GM12891 (cell line): ENCODE measurements around the gene DYSF.

ENCODE experiments used
- DNase-seq: peaks from one replicate; pipeline ENCODE4 v3.0.0; 2011; ENCODE audit warnings: low spot score; ENCODE audit not compliant: insufficient read length
- FAIRE-seq: peaks from 2 replicates; lab custom pipeline; 2011; peaks lifted over from hg19 to GRCh38; lab: Jason Lieb, UNC
- PAX5 ChIP-seq: IDR thresholded peaks from 2 replicates; pipeline ENCODE4 v1.6.1; 2011; ENCODE audit warnings: low read length, moderate library complexity, mild to moderate bottlenecking; ENCODE audit not compliant: insufficient read depth, severe bottlenecking
- POLR2A ChIP-seq: IDR thresholded peaks from 2 replicates; pipeline ENCODE4 v1.6.1; 2011; ENCODE audit warnings: low read depth, low read length, control low read depth
- POLR2AphosphoS5 ChIP-seq: IDR thresholded peaks from 2 replicates; pipeline ENCODE4 v1.6.1; 2011; ENCODE audit warnings: low read depth, low read length, control low read depth
- POU2F2 ChIP-seq: IDR thresholded peaks from 2 replicates; pipeline ENCODE4 v1.6.1; 2011; ENCODE audit warnings: low read depth, mild to moderate bottlenecking, control low read depth, low read length, moderate library complexity
- SPI1 ChIP-seq: IDR thresholded peaks from 2 replicates; pipeline ENCODE4 v1.6.1; 2011; ENCODE audit warnings: low read depth, low read length, control low read depth
- TAF1 ChIP-seq: IDR thresholded peaks from 2 replicates; pipeline ENCODE4 v1.6.1; 2011; ENCODE audit warnings: low read depth, low read length, control low read depth

Gene DYSF

GRCh38 chr2:71591044-71591443, 137.7 kb downstream of the DYSF start:
- FAIRE-seq, result no peak
- TF ChIP-seq PAX5, result no peak
- TF ChIP-seq POLR2AphosphoS5, result no peak
- TF ChIP-seq POLR2A, result no peak
- TF ChIP-seq POU2F2, result no peak
- TF ChIP-seq TAF1, result no peak
- TF ChIP-seq SPI1, result no peak

GRCh38 chr2:71592181-71592711, 138.9 kb downstream of the DYSF start:
- FAIRE-seq (no peak), DNase-seq (no peak)
- no peak for TF ChIP-seq POU2F2
- no peak for TF ChIP-seq SPI1
- no peak for TF ChIP-seq POLR2AphosphoS5
- TF ChIP-seq PAX5, result no peak
- no peak for TF ChIP-seq POLR2A
- TF ChIP-seq TAF1, result no peak

More at GRCh38 chr2:71591044-71591443, 137.7 kb downstream of the DYSF start:
- no peak for DNase-seq

GRCh38 chr2:71595569-71595968, 142.2 kb downstream of the DYSF start:
- no peak for FAIRE-seq
- TF ChIP-seq SPI1 (no peak), TAF1 (no peak), POU2F2 (no peak), POLR2AphosphoS5 (no peak)

DNA sequence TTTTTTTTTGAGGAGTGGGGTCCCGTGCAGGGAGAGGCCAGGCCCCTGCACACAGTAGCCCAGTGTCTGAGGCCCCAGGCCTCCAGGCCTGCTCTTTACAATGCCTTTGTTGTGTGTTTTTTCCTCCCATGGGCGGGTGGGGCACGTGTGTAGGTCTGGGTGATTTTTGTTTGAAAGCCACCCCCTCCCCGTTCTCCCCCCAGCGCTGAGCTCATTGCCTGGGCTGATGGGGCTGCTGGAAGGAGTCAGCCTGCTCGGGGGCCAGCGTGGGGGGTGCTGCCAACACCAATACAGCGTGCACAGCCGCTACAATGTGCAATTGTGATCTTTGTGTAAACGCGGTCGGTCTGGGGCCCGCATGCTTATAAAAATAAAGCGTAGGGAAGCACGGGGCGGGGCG, 142.7 kb downstream of the DYSF start:
- FAIRE-seq (no peak), DNase-seq (no peak)
- no peak for TF ChIP-seq POU2F2
- no peak for TF ChIP-seq SPI1
- no peak for TF ChIP-seq TAF1
- TF ChIP-seq POLR2A, result no peak

More at GRCh38 chr2:71595569-71595968, 142.2 kb downstream of the DYSF start:
- no peak for DNase-seq

DNA sequence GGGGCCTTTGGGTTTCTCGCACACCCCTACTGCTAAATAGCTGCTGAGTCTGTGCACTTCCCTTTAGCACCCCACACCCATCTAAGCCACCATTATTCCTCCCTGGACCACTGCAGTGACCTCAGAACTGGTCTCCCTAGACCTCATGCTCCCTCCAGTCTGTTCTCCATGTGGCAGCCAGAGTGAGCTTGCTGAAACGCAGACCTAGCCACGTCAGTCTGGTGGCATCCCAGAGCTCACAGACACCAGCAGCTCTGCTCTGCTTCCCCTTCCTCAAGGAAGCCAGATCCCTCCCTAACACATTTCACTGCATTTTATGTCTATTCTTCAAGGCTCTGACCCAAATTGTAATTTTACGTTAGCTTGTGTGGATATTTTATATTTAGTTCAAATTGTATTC, 144.4 kb downstream of the DYSF start:
- FAIRE-seq (no peak), DNase-seq (no peak)
- no peak for TF ChIP-seq POU2F2
- TF ChIP-seq TAF1, result no peak

DNA sequence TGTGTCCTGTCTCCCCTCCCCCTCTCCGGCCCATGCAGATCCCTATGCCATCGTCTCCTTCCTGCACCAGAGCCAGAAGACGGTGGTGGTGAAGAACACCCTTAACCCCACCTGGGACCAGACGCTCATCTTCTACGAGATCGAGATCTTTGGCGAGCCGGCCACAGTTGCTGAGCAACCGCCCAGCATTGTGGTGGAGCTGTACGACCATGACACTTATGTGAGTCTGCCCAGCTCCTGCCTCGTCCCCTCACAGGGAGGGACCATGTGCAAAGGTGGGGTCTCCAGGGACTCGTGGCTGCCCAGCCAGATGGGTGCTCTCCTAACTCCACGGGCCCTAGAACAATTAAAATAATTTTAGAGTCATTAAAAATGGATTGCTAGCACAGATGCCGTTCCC, 145.2 kb downstream of the DYSF start:
- DNase-seq (no peak), FAIRE-seq (no peak)
- no peak for TF ChIP-seq TAF1
- no peak for TF ChIP-seq SPI1
- no peak for TF ChIP-seq POU2F2
- no peak for TF ChIP-seq POLR2AphosphoS5
- no peak for TF ChIP-seq PAX5
- TF ChIP-seq POLR2A, result no peak

DNA sequence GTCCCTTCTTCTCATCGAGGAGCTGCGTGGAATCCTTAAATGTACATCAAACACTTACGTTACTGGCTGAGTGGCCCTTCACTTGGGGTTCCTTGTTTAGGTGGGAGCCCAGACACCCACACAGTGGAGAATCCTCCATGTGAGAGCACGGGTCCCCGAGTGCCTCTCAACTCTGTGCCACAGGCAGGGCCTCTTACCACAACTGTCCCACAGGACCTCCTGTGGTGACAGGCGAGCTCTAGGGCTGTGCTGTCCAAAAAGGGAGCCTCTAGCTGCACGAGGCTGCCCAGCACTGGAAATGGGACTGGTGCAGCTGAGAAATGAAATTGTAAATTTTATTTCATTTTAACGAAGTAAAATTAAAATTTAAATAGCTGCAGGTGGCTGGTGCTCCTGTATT, 145.7 kb downstream of the DYSF start:
- TF ChIP-seq SPI1, result no peak
- TF ChIP-seq TAF1, result no peak
- no peak for TF ChIP-seq POU2F2
- no peak for TF ChIP-seq PAX5
- TF ChIP-seq POLR2AphosphoS5, result no peak
- FAIRE-seq, result no peak
- DNase-seq, result no peak

GRCh38 chr2:71599646-71600236, 146.4 kb downstream of the DYSF start:
- no peak for FAIRE-seq
- DNase-seq, result no peak
- TF ChIP-seq POU2F2 (no peak), PAX5 (no peak), TAF1 (no peak), POLR2AphosphoS5 (no peak), SPI1 (no peak), POLR2A (no peak)

GRCh38 chr2:71600555-71600954, 147.2 kb downstream of the DYSF start:
- FAIRE-seq (no peak), DNase-seq (no peak)
- no peak for TF ChIP-seq POLR2A
- no peak for TF ChIP-seq SPI1
- no peak for TF ChIP-seq TAF1
- TF ChIP-seq PAX5, result no peak
- no peak for TF ChIP-seq POU2F2
- no peak for TF ChIP-seq POLR2AphosphoS5

DNA sequence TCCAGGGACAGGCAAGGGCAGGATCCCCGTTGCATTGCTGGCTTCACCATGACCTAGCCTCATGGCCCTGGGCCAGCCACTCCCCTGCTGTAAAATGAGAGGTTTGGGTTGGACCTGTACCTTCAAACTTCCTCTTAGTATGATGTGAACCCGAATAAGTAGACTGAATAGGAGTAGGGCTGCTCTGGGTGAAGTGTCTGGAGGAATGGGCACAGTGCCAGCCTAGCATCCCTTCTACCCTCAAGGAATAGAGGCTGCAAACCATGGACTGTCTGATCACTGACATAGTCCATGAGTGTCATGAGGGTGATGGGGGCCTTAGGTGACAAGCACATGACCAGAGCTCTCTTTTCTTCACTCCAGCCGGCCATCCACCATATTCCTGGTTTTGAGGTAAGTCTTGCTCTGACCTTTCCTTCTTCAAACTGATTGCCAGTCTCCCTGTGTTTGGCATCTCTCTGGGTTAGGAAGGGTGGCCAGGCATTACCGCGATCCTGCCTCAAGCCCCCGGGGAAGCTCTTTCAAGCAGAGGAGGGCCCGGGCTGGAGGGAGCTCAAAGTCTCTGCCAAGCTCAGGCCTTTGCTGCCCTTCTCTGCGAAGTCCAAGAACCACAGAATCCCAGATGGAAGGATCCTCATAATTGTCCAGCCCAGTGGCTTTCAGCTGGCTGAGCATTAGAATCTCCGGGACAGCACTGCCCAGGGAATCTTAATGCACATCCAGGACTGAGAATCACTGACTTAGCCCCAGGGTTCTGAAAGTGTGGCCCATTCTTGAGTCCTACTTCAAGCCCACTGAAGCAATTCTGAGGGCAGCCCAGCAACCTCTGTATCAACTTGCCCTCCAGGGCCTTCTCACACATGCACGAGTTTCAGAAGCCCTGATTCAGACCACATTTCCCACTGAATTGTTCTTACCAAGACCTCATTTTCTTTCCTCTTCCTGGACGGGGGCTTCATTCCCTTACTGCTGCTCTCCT, 148.1 kb downstream of the DYSF start:
- FAIRE-seq, result no peak
- TF ChIP-seq PAX5 (no peak), SPI1 (no peak), TAF1 (no peak), POU2F2 (no peak)
- no peak for DNase-seq
